HCT116 (cell line): ENCODE data around the gene SMYD3. TPM values are rescaled to one million over a fixed set of nuclear protein-coding genes. Genes with fewer than 3 reads are reported as not detected.
A peak's percentile ranks its signal among the peaks of the same experiment; 100 is the strongest.

Experiments used
- ATAC-seq: fragments of 200-7000 bp; cut with Tn5 transposase; 2 replicates; pipeline ENCODE4 v1.9.1; 2020; ENCODE audit warnings: mild to moderate bottlenecking, moderate library complexity
- BruUV-seq: library from RNA; stranded (reverse); fragments of 400-500 nt; replicated peaks from 2 replicates; lab custom pipeline; 2021; lab: Mats Ljungman, UMichigan
- CTCF ChIA-PET: fragments of 300-600 bp; sonication (Branson Sonifier 250); formaldehyde crosslinking; loops from one replicate; lab custom pipeline; 2021; ENCODE audit warnings: antibody characterized with exemption; lab: Charles Lee
- POLR2A ChIA-PET: fragments of 300-600, 350-600 bp; sonication (Branson Sonifier 250); formaldehyde crosslinking; loops from one replicate; lab custom pipeline; 2021; ENCODE audit warnings: antibody characterized with exemption; lab: Charles Lee
- RAD21 ChIA-PET, 2 experiments: fragments of 300-600 bp; sonication (Branson Sonifier 250); formaldehyde crosslinking; loops; one replicate each; lab custom pipeline; 2023; ENCODE audit warnings: low total read pairs in 2 of 2; ENCODE audit not compliant: uncharacterized antibody in 2 of 2, unreplicated experiment in 2 of 2, low non-redundant PET in 1 of 2; lab: Charles Lee
- DNase-seq: peaks from one replicate; pipeline ENCODE4 v3.0.0-alpha.2; 2010; ENCODE audit warnings: low read depth, low spot score
- H2AFZ ChIP-seq: fragments of 200-600 bp; shearing (Covaris generic), sonication (generic); 2 replicates; pipeline ENCODE4 v1.6.1; 2017; ENCODE audit warnings: low read depth, mixed run types, mixed read lengths, antibody characterized with exemption, low read length; ENCODE audit not compliant: poor library complexity, severe bottlenecking
- H3K27ac ChIP-seq: 2 replicates; pipeline ENCODE4 v1.5.1; 2012; ENCODE audit warnings: low read depth, low read length
- H3K27me3 ChIP-seq: fragments of 200-600 bp; sonication (generic); 2 replicates; pipeline ENCODE4 v1.6.1; 2016; ENCODE audit warnings: mixed run types, low read length, mixed read lengths; ENCODE audit not compliant: insufficient read depth
- H3K36me3 ChIP-seq, 2 experiments: fragments of 200-500 bp in 1 of 2; fragments of 200-600 bp in 1 of 2; sonication (Bioruptor generic) in 1 of 2; sonication (generic) in 1 of 2; 2 replicates each; pipeline versions ENCODE4 v1.5.1 to v1.6.1; 2014 to 2016; ENCODE audit warnings: low read length in 2 of 2, inconsistent platforms in 1 of 2, mixed read lengths in 1 of 2, mixed run types in 1 of 2; ENCODE audit not compliant: insufficient read depth in 2 of 2, control insufficient read depth in 1 of 2
- H3K4me1 ChIP-seq, 2 experiments: fragments of 200-600 bp in 1 of 2; sonication (generic) in 1 of 2; 2 replicates each; pipeline versions ENCODE4 v1.5.1 to v1.6.1; 2012 to 2017; ENCODE audit warnings: low read length in 2 of 2, inconsistent platforms in 1 of 2, mild to moderate bottlenecking in 1 of 2, mixed read lengths in 1 of 2, mixed run types in 1 of 2, moderate library complexity in 1 of 2; ENCODE audit not compliant: insufficient read depth in 2 of 2, control insufficient read depth in 1 of 2
- H3K4me2 ChIP-seq: fragments of 200-600 bp; sonication (generic); 2 replicates; pipeline ENCODE4 v1.6.1; 2017; ENCODE audit warnings: mixed run types, low read length, mixed read lengths
- H3K4me3 ChIP-seq, 2 experiments: fragments of 200-600 bp in 1 of 2; sonication (generic) in 1 of 2; replicated peaks in 1 of 2; 2 replicates each; pipeline ENCODE4 v1.5.1; 2011 to 2016; ENCODE audit warnings: low read length in 2 of 2, control low read depth in 1 of 2, low read depth in 1 of 2, mild to moderate bottlenecking in 1 of 2, mixed read lengths in 1 of 2, mixed run types in 1 of 2
- H3K79me2 ChIP-seq: fragments of 200-600 bp; sonication (generic); 2 replicates; pipeline ENCODE4 v1.6.1; 2017; ENCODE audit warnings: mild to moderate bottlenecking, mixed run types, low read length, moderate library complexity, mixed read lengths; ENCODE audit not compliant: insufficient read depth
- H3K9ac ChIP-seq: fragments of 200-600 bp; sonication (generic); 2 replicates; pipeline ENCODE4 v1.6.1; 2016; ENCODE audit warnings: low read length, mixed read lengths
- H3K9me2 ChIP-seq: fragments of 200-600 bp; sonication (generic), shearing (Covaris generic); 2 replicates; pipeline ENCODE4 v1.6.1; 2017; ENCODE audit warnings: mixed run types, mild to moderate bottlenecking, moderate library complexity; ENCODE audit not compliant: insufficient read depth
- H3K9me3 ChIP-seq, 2 experiments: fragments of 200-500 bp in 1 of 2; fragments of 200-600 bp in 1 of 2; sonication (Bioruptor generic) in 1 of 2; sonication (generic) in 1 of 2; 2 replicates each; pipeline ENCODE4 v1.6.1; 2014 to 2017; ENCODE audit warnings: low read length in 2 of 2, mixed read lengths in 2 of 2, inconsistent platforms in 1 of 2, low read depth in 1 of 2, mild to moderate bottlenecking in 1 of 2, mixed run types in 1 of 2, moderate library complexity in 1 of 2; ENCODE audit not compliant: control insufficient read depth in 1 of 2, insufficient read depth in 1 of 2
- H4K20me1 ChIP-seq: fragments of 200-600 bp; sonication (generic), shearing (Covaris generic); 2 replicates; pipeline ENCODE4 v1.6.1; 2017; ENCODE audit warnings: mixed run types, mild to moderate bottlenecking, moderate library complexity; ENCODE audit not compliant: insufficient read depth
- CBX3 ChIP-seq: IDR thresholded peaks from 2 replicates; pipeline ENCODE4 v1.6.1; 2012; ENCODE audit warnings: low read depth
- EZH2 ChIP-seq: fragments of 200-600 bp; sonication (generic); IDR thresholded peaks from 2 replicates; pipeline ENCODE4 v1.6.1; 2017; ENCODE audit warnings: antibody characterized with exemption, mixed run types
- EZH2phosphoT487 ChIP-seq: fragments of 200-600 bp; IDR thresholded peaks from 2 replicates; pipeline ENCODE4 v1.6.1; 2018; ENCODE audit warnings: antibody characterized with exemption, borderline replicate concordance
- RAD21 ChIP-seq: IDR thresholded peaks from 2 replicates; pipeline ENCODE4 v1.6.1; 2012; ENCODE audit warnings: low read depth, mild to moderate bottlenecking
- intact Hi-C: fragments of 100-400 bp; cut with micrococcal nuclease; formaldehyde crosslinking; loops from 2 replicates; pipeline ENCODE4 v1.10.0; 2022
- total RNA-seq: library from RNA; stranded (reverse); gene quantifications from one replicate; pipeline ENCODE4 v1.2.1, GENCODE V29; 2021; ENCODE audit not compliant: unreplicated experiment
- TF ChIP-seq, protein P1 (sequence below), 3 experiments: fragments of 200-600 bp in 1 of 3; sonication (generic) in 1 of 3; IDR thresholded peaks in 2 of 3; conservative IDR thresholded peaks in 1 of 3; 2 replicates each; pipeline ENCODE4 v1.5.1; 2012 to 2017; ENCODE audit warnings: low read depth in 2 of 3, low read length in 2 of 3, antibody characterized with exemption in 1 of 3, borderline replicate concordance in 1 of 3, control low read depth in 1 of 3, mild to moderate bottlenecking in 1 of 3, mixed read lengths in 1 of 3, mixed run types in 1 of 3, moderate library complexity in 1 of 3; ENCODE audit not compliant: insufficient read depth in 1 of 3

SMYD3 gene
- total RNA-seq, 1 experiment from 2014 or later = 33.6 TPM

GRCh38 chr1:245825128-245825901, 681.8 kb downstream of the SMYD3 start:
- Histone ChIP-seq H4K20me1 (no peaks in the 10 kb centered on the region), H3K4me1 (peaks cover 2 to 17% of the 10 kb centered on the region in 2 experiments; a peak in 3 of 4 replicates), H3K9me3 (no peaks in the 10 kb centered on the region), H3K36me3 (no peaks in the 10 kb centered on the region), H3K79me2 (no peaks in the 10 kb centered on the region), H3K9ac (no peak overlapping the region), H2AFZ (no peak overlapping the region), H3K4me3 (no peak overlapping the region), H3K27me3 (no peaks in the 10 kb centered on the region), H3K27ac (no peak overlapping the region), H3K4me2 (no peak overlapping the region), H3K9me2 (no peaks in the 10 kb centered on the region)
- ChIA-PET POLR2A (no interaction called here), RAD21 (no interaction called here), CTCF (no interaction called here)
- BruUV-seq = no TSS peak
- TF ChIP-seq EZH2phosphoT487 (no peak), EZH2 (no peak), RAD21 (0 out of 2 replicates have a peak, but pooled peaks have one; percentile 17), CBX3 (no peak)
- TF ChIP-seq, protein P1, sequence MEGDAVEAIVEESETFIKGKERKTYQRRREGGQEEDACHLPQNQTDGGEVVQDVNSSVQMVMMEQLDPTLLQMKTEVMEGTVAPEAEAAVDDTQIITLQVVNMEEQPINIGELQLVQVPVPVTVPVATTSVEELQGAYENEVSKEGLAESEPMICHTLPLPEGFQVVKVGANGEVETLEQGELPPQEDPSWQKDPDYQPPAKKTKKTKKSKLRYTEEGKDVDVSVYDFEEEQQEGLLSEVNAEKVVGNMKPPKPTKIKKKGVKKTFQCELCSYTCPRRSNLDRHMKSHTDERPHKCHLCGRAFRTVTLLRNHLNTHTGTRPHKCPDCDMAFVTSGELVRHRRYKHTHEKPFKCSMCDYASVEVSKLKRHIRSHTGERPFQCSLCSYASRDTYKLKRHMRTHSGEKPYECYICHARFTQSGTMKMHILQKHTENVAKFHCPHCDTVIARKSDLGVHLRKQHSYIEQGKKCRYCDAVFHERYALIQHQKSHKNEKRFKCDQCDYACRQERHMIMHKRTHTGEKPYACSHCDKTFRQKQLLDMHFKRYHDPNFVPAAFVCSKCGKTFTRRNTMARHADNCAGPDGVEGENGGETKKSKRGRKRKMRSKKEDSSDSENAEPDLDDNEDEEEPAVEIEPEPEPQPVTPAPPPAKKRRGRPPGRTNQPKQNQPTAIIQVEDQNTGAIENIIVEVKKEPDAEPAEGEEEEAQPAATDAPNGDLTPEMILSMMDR (IDR thresholded peaks at IDR 0.05 in 2 of 3, conservative IDR thresholded peaks at IDR 0.05 in 1 of 3; ENCODE audit: borderline replicate concordance in 1 of 3, insufficient read depth in 1 of 3, low read depth in 2 of 3, low read length in 2 of 3) = 0 out of 6 replicates have a peak, but pooled peaks of 1 of the 3 experiments have one; percentile 20
- DNase-seq = no peak
- peak; percentile 44; the same call in 1 of the 2 replicates for ATAC-seq
- intact Hi-C loops = no loop called here
